SU-DHL-6 (cell line): ENCODE results near the gene CPED1.

ENCODE experiments used
- H2AFZ ChIP-seq: fragments of 200-600 bp; sonication (generic); 2 replicates; pipeline ENCODE4 v1.6.1; 2014; ENCODE audit warnings: low read depth, mild to moderate bottlenecking, moderate library complexity, mixed read lengths, antibody characterized with exemption, low read length; ENCODE audit not compliant: severe bottlenecking
- H3F3A ChIP-seq: fragments of 200-600 bp; shearing (Covaris generic); 2 replicates; pipeline ENCODE4 v1.6.0; 2016; ENCODE audit warnings: antibody characterized with exemption, mild to moderate bottlenecking; ENCODE audit not compliant: insufficient read depth
- H3K27ac ChIP-seq: fragments of 200-600 bp; sonication (generic); 2 replicates; pipeline ENCODE4 v1.5.1; 2016; ENCODE audit warnings: low read depth, mild to moderate bottlenecking, low read length, moderate library complexity, mixed read lengths
- H3K27me3 ChIP-seq: fragments of 200-600 bp; sonication (generic), shearing (Covaris generic); 2 replicates; pipeline ENCODE4 v1.6.0; 2014; ENCODE audit warnings: mild to moderate bottlenecking, low read length
- H3K36me3 ChIP-seq: fragments of 200-600 bp; sonication (generic); 2 replicates; pipeline ENCODE4 v1.6.1; 2014; ENCODE audit warnings: mild to moderate bottlenecking, low read length, mixed read lengths
- H3K4me2 ChIP-seq: fragments of 300-600, 200-600 bp; shearing (Covaris generic), sonication (generic); 2 replicates; pipeline ENCODE4 v1.6.0; 2014; ENCODE audit warnings: low read length, low read depth, mild to moderate bottlenecking; ENCODE audit not compliant: poor library complexity, severe bottlenecking
- H3K4me3 ChIP-seq: fragments of 200-600 bp; sonication (generic); 2 replicates; pipeline ENCODE4 v1.5.1; 2014; ENCODE audit warnings: antibody characterized with exemption, low read length, mild to moderate bottlenecking, mixed read lengths; ENCODE audit not compliant: insufficient read depth, poor library complexity, severe bottlenecking
- H3K79me2 ChIP-seq: fragments of 200-600 bp; sonication (generic); 2 replicates; pipeline ENCODE4 v1.6.1; 2014; ENCODE audit warnings: mild to moderate bottlenecking, low read length, moderate library complexity; ENCODE audit not compliant: insufficient read depth
- H3K9ac ChIP-seq: fragments of 200-600 bp; sonication (generic); 2 replicates; pipeline ENCODE4 v1.7.0; 2014; ENCODE audit warnings: mild to moderate bottlenecking, low read length
- H3K9me2 ChIP-seq: fragments of 200-600 bp; sonication (generic); replicated peaks from 2 replicates; pipeline ENCODE4 v1.6.1; 2014; ENCODE audit warnings: low read length; ENCODE audit not compliant: insufficient read depth
- H3K9me3 ChIP-seq: fragments of 200-600 bp; sonication (generic); 2 replicates; pipeline ENCODE4 v1.6.1; 2014; ENCODE audit warnings: low read length, mixed read lengths; ENCODE audit not compliant: insufficient read depth
- H4K20me1 ChIP-seq: fragments of 200-600 bp; sonication (generic); 2 replicates; pipeline ENCODE4 v1.6.1; 2014; ENCODE audit warnings: low read depth, mild to moderate bottlenecking, antibody characterized with exemption, low read length, moderate library complexity, mixed read lengths
- EZH2phosphoT487 ChIP-seq: fragments of 200-600 bp; sonication (generic), shearing (Covaris generic); conservative IDR thresholded peaks from 2 replicates; pipeline ENCODE4 v1.6.1; 2018; ENCODE audit warnings: mild to moderate bottlenecking, antibody characterized with exemption, low read length, moderate library complexity, mixed read lengths
- TF ChIP-seq, protein P1 (sequence below): fragments of 200-600 bp; sonication (generic); IDR thresholded peaks from one replicate; pipeline ENCODE4 v1.5.1; 2017; ENCODE audit warnings: antibody characterized with exemption, mild to moderate bottlenecking, low read length, moderate library complexity; ENCODE audit not compliant: insufficient read depth, poor library complexity, severe bottlenecking

Gene CPED1

GRCh38 chr7:121020989-121021969, 32.8 kb downstream of the CPED1 start:
- no peaks in the 10 kb centered on the region for H3K27me3 ChIP-seq
- H3K36me3 ChIP-seq: no peaks in the 10 kb centered on the region
- H3K4me3 ChIP-seq: no peak overlapping the region
- no peak overlapping the region for H2AFZ ChIP-seq
- H3K9me3 ChIP-seq: no peaks in the 10 kb centered on the region
- H3K9me2 ChIP-seq: no peaks in the 10 kb centered on the region
- H3K79me2 ChIP-seq: no peaks in the 10 kb centered on the region
- no peak for TF ChIP-seq EZH2phosphoT487
- TF ChIP-seq, protein P1, sequence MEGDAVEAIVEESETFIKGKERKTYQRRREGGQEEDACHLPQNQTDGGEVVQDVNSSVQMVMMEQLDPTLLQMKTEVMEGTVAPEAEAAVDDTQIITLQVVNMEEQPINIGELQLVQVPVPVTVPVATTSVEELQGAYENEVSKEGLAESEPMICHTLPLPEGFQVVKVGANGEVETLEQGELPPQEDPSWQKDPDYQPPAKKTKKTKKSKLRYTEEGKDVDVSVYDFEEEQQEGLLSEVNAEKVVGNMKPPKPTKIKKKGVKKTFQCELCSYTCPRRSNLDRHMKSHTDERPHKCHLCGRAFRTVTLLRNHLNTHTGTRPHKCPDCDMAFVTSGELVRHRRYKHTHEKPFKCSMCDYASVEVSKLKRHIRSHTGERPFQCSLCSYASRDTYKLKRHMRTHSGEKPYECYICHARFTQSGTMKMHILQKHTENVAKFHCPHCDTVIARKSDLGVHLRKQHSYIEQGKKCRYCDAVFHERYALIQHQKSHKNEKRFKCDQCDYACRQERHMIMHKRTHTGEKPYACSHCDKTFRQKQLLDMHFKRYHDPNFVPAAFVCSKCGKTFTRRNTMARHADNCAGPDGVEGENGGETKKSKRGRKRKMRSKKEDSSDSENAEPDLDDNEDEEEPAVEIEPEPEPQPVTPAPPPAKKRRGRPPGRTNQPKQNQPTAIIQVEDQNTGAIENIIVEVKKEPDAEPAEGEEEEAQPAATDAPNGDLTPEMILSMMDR: no peak
- H3K27ac ChIP-seq: no peak overlapping the region
- no peak overlapping the region for H3K4me2 ChIP-seq
- no peak overlapping the region for H3K9ac ChIP-seq
- no peaks in the 10 kb centered on the region for H4K20me1 ChIP-seq
- no peaks in the 10 kb centered on the region for H3F3A ChIP-seq

- H3F3A ChIP-seq: no peaks in the 10 kb centered on the region
- H3K36me3 ChIP-seq: no peaks in the 10 kb centered on the region
- H3K27me3 ChIP-seq: no peaks in the 10 kb centered on the region
- no peak overlapping the region for H3K27ac ChIP-seq
- no peak overlapping the region for H3K4me3 ChIP-seq
- no peak overlapping the region for H3K9ac ChIP-seq
- H2AFZ ChIP-seq: no peak overlapping the region
- TF ChIP-seq, protein P1: no peak
- TF ChIP-seq EZH2phosphoT487: no peak
- no peak overlapping the region for H3K4me2 ChIP-seq
- no peaks in the 10 kb centered on the region for H3K79me2 ChIP-seq
- no peaks in the 10 kb centered on the region for H3K9me2 ChIP-seq
- no peaks in the 10 kb centered on the region for H4K20me1 ChIP-seq
- no peaks in the 10 kb centered on the region for H3K9me3 ChIP-seq
Measured at GRCh38 chr7:121023194-121023593, 34.7 kb downstream of the CPED1 start.

- no peaks in the 10 kb centered on the region for H3K27me3 ChIP-seq
- TF ChIP-seq, protein P1: no peak
- no peak for TF ChIP-seq EZH2phosphoT487
- no peak overlapping the region for H3K4me2 ChIP-seq
- no peak overlapping the region for H2AFZ ChIP-seq
- H4K20me1 ChIP-seq: no peaks in the 10 kb centered on the region
- no peaks in the 10 kb centered on the region for H3K79me2 ChIP-seq
- no peaks in the 10 kb centered on the region for H3K36me3 ChIP-seq
- no peaks in the 10 kb centered on the region for H3K9me2 ChIP-seq
- H3K9me3 ChIP-seq: no peaks in the 10 kb centered on the region
- no peak overlapping the region for H3K4me3 ChIP-seq
- no peak overlapping the region for H3K9ac ChIP-seq
- H3F3A ChIP-seq: no peaks in the 10 kb centered on the region
- H3K27ac ChIP-seq: no peak overlapping the region
Measured at GRCh38 chr7:121023683-121024511, 35.4 kb downstream of the CPED1 start.
